Skeletal muscle tissue (tissue), 4 donors: ENCODE measurements around the gene ARHGAP25. TPM values are rescaled to one million over a fixed set of nuclear protein-coding genes. Genes with fewer than 3 reads are reported as not detected.

Experiments used
- H3K27ac ChIP-seq: one replicate; pipeline ENCODE4 v1.7.0; 2013; ENCODE audit warnings: mild to moderate bottlenecking, low read depth, low read length, inconsistent platforms
- H3K27me3 ChIP-seq, 3 donors: one replicate each; pipeline ENCODE4 v1.7.0; 2013; ENCODE audit warnings: low read length in 3 of 3; ENCODE audit not compliant: control insufficient read depth in 3 of 3, insufficient read depth in 3 of 3
- H3K36me3 ChIP-seq, 3 donors: one replicate each; pipeline ENCODE4 v1.7.0; 2013; ENCODE audit warnings: low read length in 3 of 3; ENCODE audit not compliant: control insufficient read depth in 3 of 3, insufficient read depth in 3 of 3
- H3K4me1 ChIP-seq, 3 donors: one replicate each; pipeline ENCODE4 v1.7.0; 2013; ENCODE audit warnings: low read length in 3 of 3, mild to moderate bottlenecking in 3 of 3; ENCODE audit not compliant: control insufficient read depth in 3 of 3, insufficient read depth in 3 of 3
- H3K4me3 ChIP-seq, 3 donors: one replicate each; pipeline ENCODE4 v1.7.0; 2013; ENCODE audit warnings: low read length in 3 of 3
- H3K9ac ChIP-seq, 3 donors: one replicate each; pipeline ENCODE4 v1.7.0; 2013; ENCODE audit warnings: low read length in 3 of 3, mild to moderate bottlenecking in 3 of 3, moderate library complexity in 2 of 3, low read depth in 1 of 3
- H3K9me3 ChIP-seq, 3 donors: one replicate each; pipeline ENCODE4 v1.7.0; 2013; ENCODE audit warnings: low read length in 3 of 3; ENCODE audit not compliant: control insufficient read depth in 3 of 3
- total RNA-seq: library from RNA; depleted of rRNA; stranded (reverse); fragments of >200 nt; gene quantifications from one replicate; pipeline ENCODE4 v1.2.3, GENCODE V29; 2014
- donor health status: Osteomylitis.

Gene ARHGAP25
- total RNA-seq, 1 donor from 2014 or later, result 4.7 TPM

DNA sequence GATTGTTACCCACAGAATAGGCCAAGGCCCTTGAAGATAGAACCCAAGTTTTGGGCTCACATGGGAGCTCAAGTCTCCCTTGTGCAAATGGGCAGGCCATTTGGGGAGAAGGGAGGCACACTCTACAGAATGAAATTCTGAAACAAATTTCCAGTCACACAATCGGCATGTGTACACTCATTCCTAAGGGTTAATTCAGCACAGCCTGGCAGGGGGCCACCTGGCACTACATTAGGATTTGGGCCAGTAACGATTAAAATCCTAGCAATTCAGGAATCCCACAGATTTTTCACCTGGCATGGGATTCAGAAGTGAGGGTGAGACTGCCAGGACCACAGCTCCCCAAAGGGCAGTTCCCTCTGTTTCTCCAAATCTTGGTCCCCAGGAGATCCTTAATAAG, 90.2 kb downstream of the ARHGAP25 start:
- Histone ChIP-seq H3K27me3 (no peaks in the 10 kb centered on the region), H3K36me3 (peaks cover 0 to 5% (median 0%) of the 10 kb centered on the region in 3 donors), H3K4me1 (peaks cover 16 to 21% (median 17%) of the 10 kb centered on the region in 3 donors), H3K4me3 (no peak overlapping the region), H3K9ac (no peak overlapping the region), H3K27ac (no peak overlapping the region), H3K9me3 (no peaks in the 10 kb centered on the region)

DNA sequence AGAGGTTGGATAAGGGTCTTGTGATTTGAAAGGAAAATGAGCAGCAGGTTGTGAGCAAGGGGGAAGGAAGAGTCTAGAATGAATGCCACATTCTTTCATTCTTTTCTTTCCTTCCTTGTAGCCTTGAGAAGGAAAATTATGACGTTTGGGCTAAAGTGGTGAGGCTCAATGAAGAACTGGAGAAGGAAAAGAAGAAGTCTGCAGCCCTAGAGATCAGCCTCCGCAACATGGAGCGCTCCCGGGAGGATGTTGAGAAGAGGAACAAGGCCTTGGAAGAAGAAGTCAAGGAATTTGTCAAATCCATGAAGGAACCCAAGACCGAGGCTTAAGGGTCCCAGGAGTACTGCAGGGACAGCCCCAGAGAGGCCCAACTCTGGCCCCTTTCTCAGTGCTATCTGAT, 91.3 kb downstream of the ARHGAP25 start:
- Histone ChIP-seq H3K36me3 (peaks cover 0 to 5% (median 0%) of the 10 kb centered on the region in 3 donors), H3K9ac (no peak overlapping the region), H3K4me1 (peaks cover 16 to 21% (median 17%) of the 10 kb centered on the region in 3 donors), H3K9me3 (no peaks in the 10 kb centered on the region), H3K27me3 (no peaks in the 10 kb centered on the region), H3K27ac (no peak overlapping the region), H3K4me3 (no peak overlapping the region)

DNA sequence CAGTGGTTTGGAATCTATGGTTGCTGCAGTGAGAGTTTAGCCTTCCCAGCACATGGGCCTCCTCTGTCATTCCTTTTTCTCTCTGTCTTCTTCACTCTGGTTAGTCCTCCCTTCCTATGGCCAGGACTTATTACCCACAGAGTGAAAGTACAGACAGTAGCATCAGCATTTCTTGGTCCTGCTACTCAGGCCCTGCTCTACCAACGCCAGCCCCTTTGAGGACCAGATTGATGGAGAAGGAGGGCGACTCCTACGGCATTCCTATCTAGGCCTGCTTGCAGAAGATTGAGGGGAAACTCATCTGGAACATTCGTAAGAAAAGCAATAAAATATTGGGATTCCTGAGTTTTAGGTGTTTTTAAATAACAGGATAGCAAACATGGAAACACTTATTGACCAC, 93.1 kb downstream of the ARHGAP25 start:
- Histone ChIP-seq H3K27ac (no peak overlapping the region), H3K36me3 (peaks cover 0 to 4% (median 0%) of the 10 kb centered on the region in 3 donors), H3K27me3 (no peaks in the 10 kb centered on the region), H3K4me1 (peaks cover 32 to 38% (median 33%) of the 10 kb centered on the region in 3 donors), H3K9ac (no peak overlapping the region), H3K9me3 (no peaks in the 10 kb centered on the region), H3K4me3 (no peak overlapping the region)

DNA sequence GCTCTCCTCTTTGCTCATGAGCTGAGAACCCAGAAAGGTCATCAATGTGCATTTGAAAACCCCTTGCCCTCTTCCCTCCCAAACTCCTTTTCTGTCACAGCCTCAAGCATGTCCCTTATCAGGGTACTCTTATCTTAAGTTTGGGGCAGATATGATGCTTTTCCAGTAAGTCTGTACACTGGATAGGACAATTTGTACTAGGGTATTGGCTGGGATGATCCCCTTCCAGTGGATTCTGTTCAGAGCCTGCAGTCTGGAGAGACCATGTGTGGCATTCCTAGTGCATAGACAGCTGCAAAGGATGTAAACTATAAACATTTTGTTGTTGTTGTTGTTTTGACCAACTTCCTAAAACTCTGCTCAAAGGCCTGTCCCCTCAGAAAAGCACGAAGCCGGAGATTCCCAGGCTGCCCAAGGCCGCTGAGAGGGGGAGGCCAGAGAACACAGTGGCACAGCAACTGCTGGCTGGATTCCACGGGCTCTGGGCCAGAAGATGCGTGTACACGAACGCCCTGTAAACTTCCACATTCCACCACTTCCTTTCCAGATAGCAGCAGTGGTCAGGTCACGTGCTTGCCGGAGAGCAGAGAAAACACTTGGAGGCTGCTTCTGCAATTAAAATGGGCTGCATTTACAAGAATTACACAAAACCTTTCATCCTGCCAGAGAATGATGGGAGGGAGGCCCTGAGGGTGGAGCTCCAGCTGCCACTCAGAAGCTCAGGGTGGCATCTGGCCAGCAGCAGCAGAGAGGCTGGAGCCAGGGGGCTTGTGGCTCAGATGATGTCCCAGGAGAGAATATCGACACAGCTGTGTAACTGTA, 94.5 kb downstream of the ARHGAP25 start:
- peak overlapping the region in 2 of 3 donors; percentile 26 to 46 for H3K4me3 ChIP-seq
- H3K27me3 ChIP-seq, result no peaks in the 10 kb centered on the region
- no peaks in the 10 kb centered on the region for H3K9me3 ChIP-seq
- no peak overlapping the region for H3K9ac ChIP-seq
- H3K36me3 ChIP-seq, result peaks cover 0 to 1% (median 0%) of the 10 kb centered on the region in 3 donors
- H3K4me1 ChIP-seq, result peaks cover 32 to 42% (median 33%) of the 10 kb centered on the region in 3 donors
- H3K27ac ChIP-seq, result peak overlapping the region; percentile 64

DNA sequence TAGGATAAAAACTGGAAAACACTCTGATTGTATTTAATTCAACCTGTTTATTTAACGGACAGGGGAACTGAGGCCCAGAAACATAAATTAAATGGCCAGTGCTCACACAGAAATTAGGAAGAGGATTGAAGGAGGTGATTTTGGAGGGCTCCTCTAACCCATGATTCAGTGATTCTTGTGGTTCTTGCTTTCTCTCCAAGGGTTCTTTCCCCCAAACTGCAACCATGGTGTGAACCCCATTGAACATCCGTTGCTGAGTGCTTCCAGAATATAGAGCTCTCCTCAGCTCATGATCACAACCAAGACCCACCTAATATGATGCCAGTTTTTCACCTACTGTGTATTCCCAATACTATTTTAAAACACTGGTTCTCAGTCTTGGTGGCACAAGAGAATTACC, 95.1 kb downstream of the ARHGAP25 start:
- Histone ChIP-seq H3K9ac (no peak overlapping the region), H3K4me3 (peak overlapping the region in 1 of 3 donors; percentile 46), H3K4me1 (peaks cover 32 to 42% (median 33%) of the 10 kb centered on the region in 3 donors), H3K36me3 (no peaks in the 10 kb centered on the region), H3K27ac (peak overlapping the region; percentile 64), H3K27me3 (no peaks in the 10 kb centered on the region), H3K9me3 (no peaks in the 10 kb centered on the region)

DNA sequence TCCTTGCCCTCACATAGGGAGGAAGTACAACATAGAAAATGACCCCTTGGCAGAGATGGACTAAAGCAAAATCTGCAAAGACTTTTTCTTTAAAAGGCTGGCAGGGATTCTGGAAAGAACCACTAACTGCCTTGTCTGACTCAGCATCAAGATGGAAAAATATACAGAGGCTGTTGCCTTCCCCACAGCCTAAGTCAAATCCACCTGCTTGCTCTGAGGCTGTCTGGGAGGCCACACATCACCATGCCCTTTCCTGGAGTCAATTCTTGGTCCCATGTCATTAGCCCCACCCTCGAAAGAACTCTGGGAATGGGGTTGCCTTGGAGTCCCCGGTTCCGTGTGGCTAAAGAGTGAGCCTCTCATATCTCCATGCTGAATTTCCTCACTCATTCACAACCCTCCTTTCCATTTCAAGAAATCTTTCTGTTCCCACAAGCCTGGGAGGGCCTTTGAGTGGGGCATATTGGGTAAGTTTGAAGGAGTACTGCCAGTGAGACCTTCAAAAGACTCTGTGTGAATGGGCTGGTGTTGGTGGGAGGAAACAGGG, 97.1 kb downstream of the ARHGAP25 start:
- Histone ChIP-seq H3K9me3 (no peaks in the 10 kb centered on the region), H3K27ac (peak overlapping the region; percentile 91), H3K27me3 (no peaks in the 10 kb centered on the region), H3K9ac (peak overlapping the region; percentile 14 to 51 (median 28)), H3K4me1 (peaks cover 32 to 42% (median 33%) of the 10 kb centered on the region in 3 donors), H3K36me3 (no peaks in the 10 kb centered on the region), H3K4me3 (peak overlapping the region in 1 of 3 donors; percentile 22)

DNA sequence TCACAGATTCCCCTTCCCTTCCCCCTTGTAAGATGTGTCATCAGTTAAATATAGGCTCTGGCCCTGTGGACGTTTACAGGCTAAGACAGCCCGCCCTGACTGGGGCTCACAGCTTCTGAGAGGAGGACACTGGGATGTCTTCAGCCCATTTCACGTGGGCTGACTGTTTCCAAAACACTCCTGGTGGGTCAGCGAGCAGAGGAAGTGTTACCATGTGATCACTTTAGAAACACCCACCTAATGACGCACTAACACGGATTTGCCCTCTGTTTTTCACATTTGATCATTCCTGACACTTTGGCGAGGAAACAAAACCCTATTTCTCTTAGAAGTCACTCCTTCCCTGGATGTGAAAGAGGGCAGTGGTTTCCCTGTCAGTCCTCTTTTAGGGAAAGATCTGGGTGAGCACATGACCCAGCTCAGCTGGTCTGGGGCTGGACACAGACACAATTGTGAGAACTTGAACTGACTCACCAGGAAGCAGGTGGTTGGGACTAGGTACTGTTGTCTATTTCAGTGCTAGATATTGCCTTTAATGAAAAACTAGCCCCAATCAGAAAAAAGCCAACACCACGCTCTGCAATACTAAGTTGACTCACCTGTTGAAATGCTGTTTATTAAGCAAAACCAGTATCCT, 97.7 kb downstream of the ARHGAP25 start:
- H3K27ac ChIP-seq, result peak overlapping the region; percentile 91
- H3K9ac ChIP-seq, result peak overlapping the region in 2 of 3 donors; percentile 14 to 51
- no peaks in the 10 kb centered on the region for H3K36me3 ChIP-seq
- peak overlapping the region in 1 of 3 donors; percentile 22 for H3K4me3 ChIP-seq
- peaks cover 32 to 44% (median 33%) of the 10 kb centered on the region in 3 donors for H3K4me1 ChIP-seq
- H3K27me3 ChIP-seq, result no peaks in the 10 kb centered on the region
- H3K9me3 ChIP-seq, result no peaks in the 10 kb centered on the region

DNA sequence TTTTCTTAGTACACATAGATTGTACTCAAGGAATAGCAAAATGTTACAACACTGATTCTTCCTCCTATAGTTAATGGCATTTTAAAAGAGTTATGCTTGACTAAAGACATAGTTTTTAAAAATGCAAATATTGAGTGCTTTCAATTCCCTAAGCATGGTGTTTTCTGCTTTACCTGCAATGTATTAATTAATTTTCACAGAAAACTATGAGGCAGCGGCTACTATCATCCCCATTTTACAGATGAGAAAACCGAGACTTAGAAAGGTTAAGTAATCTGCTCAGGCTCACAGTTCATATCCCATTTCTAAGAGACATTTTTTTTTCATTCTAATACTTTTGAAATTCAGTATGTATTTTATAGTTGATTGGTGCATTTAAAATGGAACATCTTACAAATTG, 98.6 kb downstream of the ARHGAP25 start:
- no peaks in the 10 kb centered on the region for H3K27me3 ChIP-seq
- no peak overlapping the region for H3K9ac ChIP-seq
- no peaks in the 10 kb centered on the region for H3K9me3 ChIP-seq
- no peaks in the 10 kb centered on the region for H3K36me3 ChIP-seq
- no peak overlapping the region for H3K4me3 ChIP-seq
- peaks cover 32 to 40% (median 33%) of the 10 kb centered on the region in 3 donors for H3K4me1 ChIP-seq
- H3K27ac ChIP-seq, result peak overlapping the region; percentile 91

DNA sequence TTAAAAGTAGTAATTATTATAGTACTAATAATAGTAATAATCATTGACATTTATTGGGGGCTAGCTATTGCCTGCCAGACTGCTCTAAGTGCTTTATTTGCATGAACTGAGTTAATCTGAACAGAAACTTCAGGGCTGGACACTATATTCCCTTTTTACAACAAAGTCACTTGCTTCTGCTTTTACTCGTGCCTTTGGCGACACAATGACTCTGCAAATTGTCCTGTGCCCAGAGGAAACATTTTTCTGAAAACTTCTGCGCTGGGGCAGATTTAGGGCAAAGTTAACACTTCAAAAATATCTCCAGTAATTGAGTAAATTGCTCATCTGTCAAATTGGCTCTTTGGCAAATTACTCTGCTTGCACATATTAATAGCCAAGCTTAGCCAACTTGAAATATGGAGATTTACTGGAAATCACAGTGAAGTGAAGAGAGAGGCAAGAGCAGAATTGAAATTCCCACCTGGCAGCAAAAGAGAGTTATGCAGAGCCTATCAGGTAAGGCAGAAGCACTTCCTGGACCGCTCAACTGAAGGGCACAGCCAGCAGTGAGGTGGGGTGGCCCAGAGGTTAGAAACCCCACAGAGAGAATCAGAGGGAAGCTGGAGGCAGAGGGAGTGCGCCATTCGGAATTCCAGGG, 100.2 kb downstream of the ARHGAP25 start:
- Histone ChIP-seq H3K27me3 (no peaks in the 10 kb centered on the region), H3K27ac (peak overlapping the region; percentile 25), H3K4me3 (no peak overlapping the region), H3K9me3 (no peaks in the 10 kb centered on the region), H3K9ac (no peak overlapping the region), H3K4me1 (peaks cover 16 to 24% (median 16%) of the 10 kb centered on the region in 3 donors), H3K36me3 (no peaks in the 10 kb centered on the region)
